Right forelimb (tissue), 1 donor: ENCODE measurements around the gene SEC31A.
"Not testable (repeated sequence)": the region's sequence is repeated elsewhere in the genome, so short reads cannot be mapped to it uniquely, and the experiment has no call there.

ENCODE experiments used
- DNase-seq: peaks from one replicate; pipeline ENCODE4 v3.0.0-alpha.2; 2018

SEC31A gene, protein sequence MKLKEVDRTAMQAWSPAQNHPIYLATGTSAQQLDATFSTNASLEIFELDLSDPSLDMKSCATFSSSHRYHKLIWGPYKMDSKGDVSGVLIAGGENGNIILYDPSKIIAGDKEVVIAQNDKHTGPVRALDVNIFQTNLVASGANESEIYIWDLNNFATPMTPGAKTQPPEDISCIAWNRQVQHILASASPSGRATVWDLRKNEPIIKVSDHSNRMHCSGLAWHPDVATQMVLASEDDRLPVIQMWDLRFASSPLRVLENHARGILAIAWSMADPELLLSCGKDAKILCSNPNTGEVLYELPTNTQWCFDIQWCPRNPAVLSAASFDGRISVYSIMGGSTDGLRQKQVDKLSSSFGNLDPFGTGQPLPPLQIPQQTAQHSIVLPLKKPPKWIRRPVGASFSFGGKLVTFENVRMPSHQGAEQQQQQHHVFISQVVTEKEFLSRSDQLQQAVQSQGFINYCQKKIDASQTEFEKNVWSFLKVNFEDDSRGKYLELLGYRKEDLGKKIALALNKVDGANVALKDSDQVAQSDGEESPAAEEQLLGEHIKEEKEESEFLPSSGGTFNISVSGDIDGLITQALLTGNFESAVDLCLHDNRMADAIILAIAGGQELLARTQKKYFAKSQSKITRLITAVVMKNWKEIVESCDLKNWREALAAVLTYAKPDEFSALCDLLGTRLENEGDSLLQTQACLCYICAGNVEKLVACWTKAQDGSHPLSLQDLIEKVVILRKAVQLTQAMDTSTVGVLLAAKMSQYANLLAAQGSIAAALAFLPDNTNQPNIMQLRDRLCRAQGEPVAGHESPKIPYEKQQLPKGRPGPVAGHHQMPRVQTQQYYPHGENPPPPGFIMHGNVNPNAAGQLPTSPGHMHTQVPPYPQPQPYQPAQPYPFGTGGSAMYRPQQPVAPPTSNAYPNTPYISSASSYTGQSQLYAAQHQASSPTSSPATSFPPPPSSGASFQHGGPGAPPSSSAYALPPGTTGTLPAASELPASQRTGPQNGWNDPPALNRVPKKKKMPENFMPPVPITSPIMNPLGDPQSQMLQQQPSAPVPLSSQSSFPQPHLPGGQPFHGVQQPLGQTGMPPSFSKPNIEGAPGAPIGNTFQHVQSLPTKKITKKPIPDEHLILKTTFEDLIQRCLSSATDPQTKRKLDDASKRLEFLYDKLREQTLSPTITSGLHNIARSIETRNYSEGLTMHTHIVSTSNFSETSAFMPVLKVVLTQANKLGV

DNA sequence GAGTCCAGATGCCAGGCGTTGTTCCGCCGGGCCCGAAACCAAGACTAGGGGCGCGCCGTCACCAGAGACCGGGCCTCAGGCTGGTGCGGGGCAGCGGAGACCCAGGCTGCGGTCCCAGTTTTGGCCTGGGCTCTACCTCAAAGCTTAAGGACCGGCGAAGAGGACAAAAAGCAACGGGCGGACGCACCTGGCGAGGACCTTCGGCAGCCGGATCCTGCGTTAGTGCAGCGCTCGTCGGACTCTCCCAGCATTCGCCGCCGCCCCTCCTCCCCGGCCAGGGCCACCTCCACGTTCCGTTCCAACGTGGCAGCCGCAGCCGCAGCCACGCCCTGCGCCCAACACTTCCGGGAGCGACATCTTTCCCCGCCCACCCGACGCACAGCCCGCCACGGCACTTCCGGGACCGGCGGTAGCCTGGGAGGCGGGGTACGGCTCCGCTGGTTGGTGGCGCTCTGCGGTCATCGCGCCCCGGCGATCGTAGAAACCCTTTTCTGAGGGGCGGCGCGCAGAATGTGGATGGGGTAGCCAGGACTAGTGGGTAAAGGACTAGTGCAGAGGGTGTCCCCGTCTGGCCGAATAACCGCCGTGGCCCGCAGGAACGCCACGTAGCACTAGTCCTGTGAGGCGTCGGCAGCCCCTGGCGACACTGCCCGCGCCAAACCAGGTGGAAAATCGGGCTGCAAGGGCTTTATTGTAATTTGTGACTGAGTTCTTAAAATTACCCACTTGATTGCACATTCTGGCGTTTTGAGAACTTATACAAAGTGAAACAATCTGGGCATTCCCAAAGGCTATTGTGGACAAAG lies at the start of gene SEC31A:
Gene SEC31A (minus strand): TSS at position 253 of the 806 bp plus-strand sequence. CDS start 9,217 bp downstream, outside the sequence.
- peak; percentile 99 for DNase-seq

DNA sequence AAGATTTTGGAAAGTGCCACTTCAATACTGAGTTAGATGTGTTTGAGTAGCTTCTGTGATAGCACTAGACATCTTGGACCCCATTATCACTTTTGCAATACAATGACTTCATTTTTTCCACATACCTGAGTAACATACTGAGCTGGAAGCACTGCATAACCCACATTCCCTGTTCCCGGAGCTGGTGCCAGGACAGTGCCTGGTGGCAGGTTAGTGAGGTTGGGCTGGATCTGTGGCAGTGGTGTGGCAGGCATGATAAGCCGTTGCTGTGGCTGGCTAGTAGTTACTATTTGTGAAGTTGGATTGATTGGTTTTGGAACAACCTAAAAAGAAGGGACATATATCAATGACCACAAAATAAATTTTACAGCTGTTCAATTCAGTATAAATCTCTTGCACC lies 48.5 kb upstream of the SEC31A start:
- no peak for DNase-seq

- DNase-seq, result no peak
These were observed 43.5 kb upstream of the SEC31A start for GRCh38 chr4:82934441-82934840.

DNA sequence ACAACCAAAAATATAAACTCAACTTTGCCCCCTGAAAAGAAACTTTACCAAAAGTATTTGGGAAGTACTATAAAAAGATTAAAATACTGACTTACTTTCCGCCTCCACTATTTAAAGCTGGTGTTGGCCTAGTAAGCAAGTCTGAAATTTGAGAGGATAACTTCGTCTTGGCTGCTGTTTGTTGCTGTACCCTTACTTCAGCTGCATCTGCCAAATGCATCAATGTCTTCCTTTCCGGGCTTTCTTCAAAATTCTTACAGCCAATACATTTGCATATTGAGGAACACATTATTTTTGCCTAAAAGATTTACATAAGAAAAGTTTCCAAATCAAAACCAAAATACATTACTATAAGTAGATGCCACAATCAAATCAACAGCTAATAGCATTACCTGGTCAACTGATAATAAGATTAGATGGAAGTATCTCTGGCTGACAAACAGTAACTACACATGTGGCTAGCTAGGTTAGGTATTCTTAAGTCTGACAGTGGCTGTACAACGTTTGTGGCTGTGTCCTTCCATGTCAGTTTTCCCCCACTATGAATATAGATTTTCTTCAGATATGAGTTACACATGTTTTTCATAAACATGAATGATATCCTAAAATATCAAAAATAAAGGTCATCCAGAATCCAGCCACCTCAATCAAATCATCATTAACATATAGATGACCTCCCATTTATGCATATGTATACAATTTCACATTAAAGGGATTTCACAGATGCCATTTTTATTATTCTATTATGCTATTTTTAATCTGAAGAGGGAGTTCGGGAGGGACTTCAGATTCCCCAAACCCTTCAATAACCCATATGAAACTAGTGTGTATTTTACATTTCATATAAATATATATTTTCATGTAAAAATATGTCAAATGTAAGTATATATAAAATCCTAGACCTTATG lies 40.1 kb upstream of the SEC31A start:
- DNase-seq, result no peak

GRCh38 chr4:82921795-82922194 lies 30.8 kb upstream of the SEC31A start:
- no peak for DNase-seq

- DNase-seq, result no peak
These were observed 28.4 kb upstream of the SEC31A start for GRCh38 chr4:82919386-82919785.

- DNase-seq, result no peak
These were observed 27.1 kb upstream of the SEC31A start for GRCh38 chr4:82918091-82918490.

GRCh38 chr4:82913968-82914367 lies 23.0 kb upstream of the SEC31A start:
- DNase-seq, result not testable (repeated sequence)

DNA sequence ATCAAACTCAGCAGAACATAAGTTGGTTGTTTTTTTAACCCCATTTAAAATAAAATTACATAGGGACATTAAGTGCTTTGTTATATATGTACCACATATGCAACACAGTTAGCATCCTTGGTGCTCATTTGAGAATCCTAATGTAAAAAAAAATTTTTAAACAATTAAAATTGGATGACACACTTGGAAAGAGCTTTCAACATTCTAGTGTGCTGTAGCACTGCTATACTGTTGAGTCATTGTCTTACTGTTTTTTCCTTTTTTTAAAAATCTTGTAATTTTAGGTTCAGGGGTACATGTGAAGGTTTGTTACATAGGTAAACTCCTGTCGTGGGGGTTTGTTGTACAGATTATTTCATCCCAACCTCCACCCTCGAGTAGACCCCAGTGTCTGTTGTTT lies 22.4 kb upstream of the SEC31A start:
- no peak for DNase-seq

DNA sequence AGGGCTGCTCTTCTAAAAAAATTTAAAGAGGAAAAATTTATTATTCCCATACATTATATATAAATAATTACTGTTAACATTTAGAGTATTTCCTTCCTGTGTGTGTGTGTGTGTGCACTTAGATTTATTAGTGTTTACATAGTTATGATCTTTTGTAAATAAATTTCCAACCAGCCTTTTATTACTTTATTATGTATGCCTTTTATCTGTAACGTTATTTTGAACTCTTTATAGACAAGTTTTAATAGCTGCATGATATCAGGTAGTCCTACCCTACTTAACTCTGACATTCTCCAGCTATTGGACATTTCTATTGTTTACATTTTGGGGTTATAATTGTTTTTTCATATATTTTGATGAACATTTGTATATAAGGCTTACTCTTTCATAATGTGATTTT lies 18.4 kb upstream of the SEC31A start:
- no peak for DNase-seq

GRCh38 chr4:82906469-82906868 lies 15.5 kb upstream of the SEC31A start:
- DNase-seq, result no peak

DNA sequence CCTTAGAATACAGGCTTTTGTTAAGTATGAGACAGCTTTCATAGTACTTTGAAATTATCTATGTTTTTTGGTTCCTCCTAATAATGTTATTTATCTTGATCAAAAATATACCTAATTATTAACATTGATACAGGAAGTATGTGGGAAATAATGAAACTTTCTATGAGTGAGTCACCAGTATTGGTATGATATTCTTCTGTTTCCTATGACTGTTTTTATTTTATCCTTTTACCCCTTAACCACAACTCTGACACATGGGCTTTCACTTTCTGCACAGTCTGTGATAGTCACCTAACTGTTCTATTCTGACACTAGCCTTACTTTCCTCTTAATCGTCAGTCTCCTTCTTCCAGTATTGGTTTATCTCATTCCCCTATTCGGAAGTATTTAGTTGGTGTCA lies 14.3 kb upstream of the SEC31A start:
- DNase-seq, result no peak

DNA sequence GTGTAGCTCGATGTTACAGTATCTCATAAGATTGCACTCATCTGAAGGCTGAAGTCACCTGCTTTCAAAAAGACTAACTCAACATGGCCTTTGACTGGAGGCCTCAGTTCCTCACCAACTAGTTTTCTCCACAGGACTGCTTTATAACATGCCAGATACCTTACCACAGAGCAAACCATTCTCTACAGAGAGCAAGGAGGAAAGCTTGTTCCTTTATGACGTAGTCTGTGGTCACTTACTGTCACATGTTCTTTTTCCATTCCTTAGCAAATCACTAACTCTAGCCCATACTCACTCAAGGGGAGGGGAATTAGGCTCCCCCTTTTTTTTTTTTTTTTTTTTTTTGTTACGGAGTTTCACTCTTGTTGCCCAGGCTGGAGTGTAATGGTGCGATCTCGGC lies 12.8 kb upstream of the SEC31A start:
- no peak for DNase-seq

DNA sequence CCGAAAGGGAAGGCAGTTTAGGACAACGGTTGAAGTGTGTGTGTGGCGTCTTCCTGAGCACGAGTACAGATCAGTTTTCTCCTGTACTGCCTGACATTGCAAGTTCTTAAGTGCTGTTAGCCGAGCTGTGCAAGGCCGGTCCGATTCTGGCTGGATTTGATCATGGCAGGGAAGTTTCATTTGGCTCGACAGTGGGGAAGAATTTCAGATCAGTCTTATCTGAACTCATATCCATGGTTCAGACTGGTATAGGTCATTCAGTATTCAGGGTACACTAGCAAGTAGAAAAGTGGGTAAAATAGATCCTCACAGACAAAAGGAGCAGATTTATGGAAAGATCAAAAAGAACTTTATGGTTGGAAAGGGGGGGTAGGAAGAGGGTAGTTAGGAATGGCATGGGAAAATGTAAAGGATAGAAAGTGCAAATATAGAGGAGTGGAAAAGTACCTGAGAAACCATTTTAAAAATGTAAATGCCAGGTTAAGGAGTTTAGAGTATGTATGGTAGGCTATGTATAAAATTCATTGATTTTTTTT lies 10.3 kb upstream of the SEC31A start:
- no peak for DNase-seq

DNA sequence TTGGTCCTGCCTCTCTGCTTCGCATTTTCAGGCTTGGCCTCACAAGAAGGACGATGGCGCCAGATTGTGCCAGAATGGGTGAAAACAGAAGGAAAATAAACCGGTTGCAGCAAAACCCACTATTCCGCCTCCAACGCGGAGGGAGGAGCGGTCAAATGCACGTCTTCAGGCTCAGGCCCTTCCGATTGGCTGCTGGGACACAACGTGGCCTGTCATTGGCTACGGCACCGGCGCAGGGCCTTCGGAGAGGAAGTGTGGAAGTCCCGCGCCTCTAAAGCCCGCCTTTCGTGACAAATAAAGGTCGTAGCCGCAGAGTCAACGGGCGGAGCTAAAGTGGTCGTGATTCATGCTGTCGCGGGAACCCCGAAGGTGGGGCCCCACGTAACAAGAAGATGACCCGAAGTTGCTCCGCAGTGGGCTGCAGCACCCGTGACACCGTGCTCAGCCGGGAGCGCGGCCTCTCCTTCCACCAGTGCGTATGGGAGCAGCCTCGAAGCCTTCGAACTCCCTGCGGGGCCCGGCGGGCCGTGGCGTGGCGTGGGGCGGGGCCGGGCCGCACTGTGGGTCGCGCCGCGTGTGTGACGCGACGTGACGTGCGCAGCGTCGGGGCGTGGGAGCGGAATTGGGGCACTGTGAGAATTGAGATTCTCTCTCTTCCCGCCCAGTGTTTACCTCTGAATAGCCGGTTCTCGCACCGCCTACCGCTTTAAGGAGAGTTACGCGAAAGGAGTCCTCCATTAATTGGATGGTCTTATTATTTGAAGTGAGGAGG lies 9.6 kb upstream of the SEC31A start, which contains the start of gene THAP9:
Gene THAP9 (plus strand): TSS at position 325 of the 772 bp plus-strand sequence. CDS start 68 bp downstream, at position 393.
- DNase-seq, result peak; percentile 97

DNA sequence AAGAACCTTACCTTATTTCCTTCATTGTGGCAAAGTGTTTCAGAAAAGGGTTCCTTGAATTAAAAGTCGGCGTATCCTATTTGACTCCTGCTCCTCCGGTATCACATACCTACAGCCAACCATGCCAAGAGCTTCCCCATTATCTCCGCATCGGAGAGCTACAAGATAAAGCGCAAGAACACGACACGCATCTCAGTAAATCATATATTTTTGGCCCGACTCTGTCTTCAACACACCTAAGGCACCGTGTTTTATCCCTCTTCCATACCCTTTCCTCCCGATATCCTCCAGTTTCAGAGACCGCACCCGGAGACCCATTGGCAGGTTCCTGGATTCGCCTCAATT lies 9.1 kb upstream of the SEC31A start:
- DNase-seq, result no peak

GRCh38 chr4:82899374-82900065 lies 8.6 kb upstream of the SEC31A start:
- no peak for DNase-seq

DNA sequence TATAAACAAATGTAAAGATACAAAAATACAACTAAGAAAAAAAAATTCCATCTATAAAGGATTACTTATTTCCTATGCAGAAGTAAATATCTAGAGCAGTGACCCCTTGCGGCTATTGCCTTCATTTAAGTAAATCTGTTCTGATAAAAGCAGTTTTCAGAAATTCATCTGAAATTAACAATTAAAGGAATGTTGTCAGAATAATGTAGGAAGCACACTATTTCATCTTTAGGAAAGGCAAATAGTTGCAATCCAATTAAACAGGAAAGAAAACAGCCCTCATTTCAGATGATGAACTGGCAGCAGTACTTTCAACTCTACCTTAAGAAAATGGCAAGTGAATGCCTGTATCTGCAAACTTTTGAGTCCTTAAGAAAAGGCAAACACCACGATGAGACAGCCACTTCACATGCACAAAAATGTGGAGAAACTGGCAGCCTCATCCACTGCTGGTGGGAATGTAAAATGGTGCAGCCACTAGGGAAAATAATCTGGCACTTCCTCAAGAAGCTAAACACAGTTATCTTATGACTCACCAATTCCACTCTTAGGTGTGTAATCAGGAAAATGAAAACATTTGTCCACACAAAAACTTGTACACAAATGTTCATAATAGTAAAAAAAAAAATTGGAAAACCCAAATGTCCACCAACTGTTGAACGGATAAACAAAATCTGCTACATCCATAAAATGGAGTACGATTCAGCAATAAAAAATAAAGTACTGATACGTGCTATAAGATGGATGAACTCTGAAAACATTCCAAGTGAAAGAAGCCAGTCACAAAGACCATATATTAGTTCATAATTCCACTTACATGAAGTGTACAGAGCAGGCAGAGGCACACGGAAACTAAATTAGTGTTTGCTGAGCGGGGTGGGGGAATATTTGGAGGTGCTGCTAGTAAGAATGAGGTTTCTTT lies 7.6 kb upstream of the SEC31A start:
- no peak for DNase-seq
